CD4-positive, alpha-beta T cell treated with Interleukin-1 beta for 1 hour (primary cell): ENCODE data around the gene RRN3.
"Not testable (repeated sequence)": the region's sequence is repeated elsewhere in the genome, so short reads cannot be mapped to it uniquely, and the experiment has no call there.

ENCODE experiments used
- DNase-seq, 2 donors: peaks; one replicate each; pipeline ENCODE4 v3.0.0-alpha.2; 2020 to 2022

Gene RRN3, protein sequence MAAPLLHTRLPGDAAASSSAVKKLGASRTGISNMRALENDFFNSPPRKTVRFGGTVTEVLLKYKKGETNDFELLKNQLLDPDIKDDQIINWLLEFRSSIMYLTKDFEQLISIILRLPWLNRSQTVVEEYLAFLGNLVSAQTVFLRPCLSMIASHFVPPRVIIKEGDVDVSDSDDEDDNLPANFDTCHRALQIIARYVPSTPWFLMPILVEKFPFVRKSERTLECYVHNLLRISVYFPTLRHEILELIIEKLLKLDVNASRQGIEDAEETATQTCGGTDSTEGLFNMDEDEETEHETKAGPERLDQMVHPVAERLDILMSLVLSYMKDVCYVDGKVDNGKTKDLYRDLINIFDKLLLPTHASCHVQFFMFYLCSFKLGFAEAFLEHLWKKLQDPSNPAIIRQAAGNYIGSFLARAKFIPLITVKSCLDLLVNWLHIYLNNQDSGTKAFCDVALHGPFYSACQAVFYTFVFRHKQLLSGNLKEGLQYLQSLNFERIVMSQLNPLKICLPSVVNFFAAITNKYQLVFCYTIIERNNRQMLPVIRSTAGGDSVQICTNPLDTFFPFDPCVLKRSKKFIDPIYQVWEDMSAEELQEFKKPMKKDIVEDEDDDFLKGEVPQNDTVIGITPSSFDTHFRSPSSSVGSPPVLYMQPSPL

DNA sequence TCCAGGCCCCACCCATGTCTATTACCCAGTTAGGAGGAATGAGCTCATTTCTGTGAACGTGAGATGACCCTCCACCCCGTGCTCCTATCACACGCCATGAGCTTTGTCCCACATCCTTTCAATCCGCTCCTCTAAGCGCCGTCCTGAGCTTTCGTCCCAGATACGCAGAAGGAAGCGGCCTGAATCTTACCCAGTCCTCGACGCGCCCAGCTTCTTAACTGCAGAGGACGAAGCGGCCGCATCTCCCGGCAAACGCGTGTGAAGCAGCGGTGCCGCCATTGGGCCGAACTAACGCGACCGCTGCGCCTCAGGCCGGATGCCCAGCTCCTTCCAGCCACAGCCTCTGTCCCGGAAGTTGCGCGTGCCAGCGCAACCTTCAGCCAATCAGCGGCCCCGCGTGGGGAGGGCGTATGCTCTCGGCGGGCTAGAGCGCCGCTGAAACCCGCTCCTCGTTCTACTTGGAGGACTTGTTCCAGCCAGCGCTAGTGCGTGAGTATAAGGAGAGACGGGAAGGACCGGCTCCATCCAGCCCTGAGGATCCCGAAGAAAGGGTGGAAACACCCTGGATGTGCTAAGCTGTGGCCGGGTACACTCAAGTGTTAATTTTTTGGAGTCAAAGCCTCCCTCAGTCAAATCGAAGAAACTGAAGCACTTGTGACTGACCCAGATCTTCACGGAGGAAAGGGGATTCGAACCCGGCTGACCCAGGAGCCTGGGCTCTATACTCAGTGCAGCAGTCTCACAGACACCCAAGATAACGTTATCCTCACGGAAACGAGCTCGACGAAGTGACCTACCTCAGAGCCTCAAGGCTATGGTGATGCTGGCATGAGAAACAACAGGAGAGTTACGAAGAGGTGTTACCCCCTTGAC lies at the start of gene RRN3:
Gene RRN3, minus strand, starts transcription at position 318 of the 873 bp plus-strand sequence. Its CDS starts 39 bp downstream, at position 279.
- DNase-seq, result peak; percentile 88 to 89

- DNase-seq, result not testable (repeated sequence)
Observed at GRCh38 chr16:15143601-15144091, 49.6 kb upstream of the RRN3 start.

DNA sequence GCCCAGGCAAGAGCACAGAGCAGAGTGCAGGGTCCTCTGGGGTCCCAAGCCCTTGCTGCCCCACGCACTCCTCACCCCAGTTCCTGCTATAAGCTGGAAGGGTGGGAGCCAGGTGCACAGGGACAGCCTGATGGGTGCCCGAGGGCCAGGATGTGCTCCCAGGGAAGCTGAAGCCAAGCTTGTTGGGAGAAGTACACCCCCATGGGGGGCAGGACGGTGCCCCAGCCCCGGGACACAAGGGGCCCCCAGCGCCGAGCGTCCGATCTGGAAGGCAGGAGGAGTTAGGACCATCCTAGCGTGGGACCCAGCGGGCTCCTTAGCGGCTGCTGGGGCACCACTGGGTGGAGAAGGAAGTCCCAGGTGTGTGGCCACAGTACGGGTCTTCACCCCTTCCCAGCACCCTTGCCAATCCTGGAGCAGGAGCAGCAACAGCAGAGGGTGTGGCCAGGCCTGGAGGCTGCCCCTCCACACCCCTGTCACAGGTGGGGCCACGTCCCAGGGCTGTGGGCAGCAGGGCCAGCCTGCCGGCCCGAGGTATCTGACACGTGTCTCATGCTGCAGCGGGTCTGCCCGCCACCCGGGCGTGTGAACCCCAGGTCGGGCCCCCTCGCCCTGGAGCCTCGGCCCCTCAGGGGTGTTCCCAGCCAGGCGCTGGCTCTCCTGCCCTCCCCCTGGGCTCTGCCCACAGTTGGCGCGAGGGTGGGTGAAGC lies 49.0 kb upstream of the RRN3 start:
- not testable (repeated sequence) for DNase-seq

- not testable (repeated sequence) for DNase-seq
Observed at GRCh38 chr16:15142107-15142890, 48.2 kb upstream of the RRN3 start.

DNA sequence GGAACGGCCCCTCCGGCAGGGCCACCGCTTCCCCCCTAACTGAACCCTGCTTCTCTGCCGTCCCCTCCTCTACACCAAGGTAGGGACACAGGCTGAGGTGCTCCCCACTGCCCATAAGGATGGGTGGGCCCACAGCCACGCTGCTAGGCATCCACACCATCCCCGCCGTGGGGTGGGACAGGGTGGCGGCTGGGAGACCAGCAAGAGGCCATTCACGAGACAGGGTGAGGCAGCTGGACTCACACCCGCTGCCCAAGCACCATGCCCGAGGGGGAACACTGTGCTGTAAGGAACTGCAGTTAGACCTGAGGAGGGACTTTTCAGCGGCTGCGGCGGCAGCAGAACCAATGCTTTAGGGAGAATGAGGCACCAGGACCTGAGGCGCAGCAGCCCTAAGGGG lies 47.5 kb upstream of the RRN3 start:
- no peak for DNase-seq

DNA sequence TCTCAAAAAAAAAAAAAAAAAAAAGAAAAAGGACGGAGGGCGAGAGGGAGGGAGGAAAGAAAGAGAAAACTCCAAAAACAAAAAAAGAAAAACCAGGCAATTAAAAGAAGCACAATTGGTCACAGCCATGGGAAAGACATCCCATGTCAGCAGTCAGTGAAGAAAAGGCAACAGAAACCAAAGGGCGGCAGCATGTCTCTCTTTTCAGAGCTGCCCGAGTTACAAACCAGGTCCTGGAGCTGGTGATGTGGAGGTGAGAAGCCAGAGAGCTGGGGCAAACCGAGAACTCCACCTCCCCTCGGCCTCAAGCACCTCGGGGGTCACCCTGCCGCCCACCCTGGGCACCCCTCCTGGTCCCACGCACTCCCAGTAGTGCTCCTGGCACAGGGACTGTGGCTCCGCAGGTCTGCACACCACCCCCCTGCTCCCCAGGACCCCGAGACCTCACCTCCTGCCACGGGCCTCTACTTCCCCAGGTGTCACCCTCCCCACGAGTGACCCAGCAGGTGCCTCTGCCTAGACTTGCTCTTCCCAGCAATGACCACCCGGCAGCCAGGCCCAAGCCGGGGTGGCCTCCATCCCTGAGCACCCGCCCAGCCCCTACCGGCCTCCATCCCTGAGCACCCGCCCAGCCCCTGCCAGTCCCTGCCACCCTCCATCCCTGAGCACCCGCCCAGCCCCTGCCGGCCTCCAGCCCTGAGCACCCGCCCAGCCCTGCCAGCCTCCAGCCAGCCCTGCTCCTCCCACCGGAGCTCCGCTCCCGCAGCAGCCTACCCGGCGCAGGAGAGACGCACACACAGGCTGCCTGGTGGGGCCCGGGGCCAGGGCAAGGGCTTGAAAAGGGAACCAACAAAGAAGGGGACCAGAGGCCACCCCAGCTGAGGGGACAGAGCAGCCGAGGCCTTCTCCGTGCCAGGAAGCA lies 46.6 kb upstream of the RRN3 start:
- not testable (repeated sequence) for DNase-seq

GRCh38 chr16:15137514-15137913 lies 43.4 kb upstream of the RRN3 start:
- DNase-seq, result not testable (repeated sequence)

- not testable (repeated sequence) for DNase-seq
Observed at GRCh38 chr16:15135483-15136360, 41.6 kb upstream of the RRN3 start.

DNA sequence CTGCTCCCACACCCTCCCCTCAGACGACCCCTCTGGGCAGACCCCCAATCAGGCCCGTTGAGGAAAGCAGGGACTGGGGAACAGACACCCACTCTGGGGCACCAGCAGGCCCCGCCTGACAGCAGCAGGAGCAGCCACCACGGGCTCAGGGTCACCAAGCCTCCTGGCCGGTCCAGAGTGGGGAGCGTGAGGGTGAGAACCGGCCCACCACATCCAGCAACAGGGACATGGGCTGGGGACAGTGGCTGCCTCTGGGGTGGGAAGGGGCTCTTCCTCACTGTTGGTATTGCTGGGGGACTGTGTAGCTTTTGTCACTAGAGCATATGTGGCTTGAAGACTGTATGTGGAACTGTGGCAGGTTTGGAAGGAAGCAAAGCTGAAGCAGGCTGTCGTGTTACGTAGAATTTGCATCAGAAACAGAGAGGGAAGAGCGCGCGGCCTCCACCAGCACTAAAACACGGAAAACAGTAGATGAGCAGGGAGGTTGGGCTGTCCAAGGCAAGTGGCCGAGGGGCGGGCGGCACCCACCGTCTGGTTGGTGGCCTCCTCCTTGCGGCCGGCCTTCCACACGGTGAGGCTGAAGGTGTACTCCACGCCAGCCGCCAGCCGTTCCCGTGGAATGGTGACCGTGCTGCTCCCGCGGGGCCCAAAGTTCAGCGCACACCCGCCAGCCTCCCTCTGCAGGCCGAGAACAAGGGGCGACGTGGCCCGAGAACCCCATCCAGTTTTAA lies 40.8 kb upstream of the RRN3 start:
- DNase-seq, result not testable (repeated sequence)

GRCh38 chr16:15133554-15133953 lies 39.5 kb upstream of the RRN3 start:
- DNase-seq, result not testable (repeated sequence)

DNA sequence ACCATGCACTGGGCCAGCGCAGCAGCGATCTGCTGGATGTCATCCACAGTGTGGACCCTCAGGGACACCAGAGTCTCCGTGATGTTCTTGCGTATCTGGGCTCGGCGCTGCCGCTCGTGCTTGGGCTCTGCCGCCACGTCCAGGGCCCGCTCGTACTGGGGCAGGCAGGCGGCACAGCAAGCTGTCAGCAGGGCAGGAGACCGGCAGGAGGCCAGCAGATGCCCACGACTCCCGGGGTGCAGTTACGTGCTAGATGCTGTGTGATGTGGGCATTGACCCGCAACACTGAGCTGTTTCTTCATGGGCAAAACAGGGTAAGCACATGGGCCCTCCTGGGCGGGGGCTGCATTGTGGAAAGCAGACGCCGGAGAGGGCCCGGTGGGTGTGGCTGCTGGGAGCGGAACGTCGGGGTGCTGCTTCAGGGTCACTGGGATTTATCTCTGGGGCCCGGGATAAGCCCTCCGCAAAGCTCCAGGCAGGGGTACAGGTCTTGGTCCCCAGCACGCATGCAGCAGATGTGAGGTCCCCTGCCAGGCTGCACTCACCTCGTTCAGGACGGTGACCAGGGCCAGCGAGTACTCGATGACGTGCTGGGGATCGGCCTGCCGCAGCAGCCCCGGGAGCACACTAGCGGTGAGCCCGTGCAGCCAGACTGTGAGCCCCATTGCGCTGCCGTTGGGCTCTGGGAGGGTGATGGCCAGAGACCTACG lies 38.8 kb upstream of the RRN3 start:
- DNase-seq, result not testable (repeated sequence)

DNA sequence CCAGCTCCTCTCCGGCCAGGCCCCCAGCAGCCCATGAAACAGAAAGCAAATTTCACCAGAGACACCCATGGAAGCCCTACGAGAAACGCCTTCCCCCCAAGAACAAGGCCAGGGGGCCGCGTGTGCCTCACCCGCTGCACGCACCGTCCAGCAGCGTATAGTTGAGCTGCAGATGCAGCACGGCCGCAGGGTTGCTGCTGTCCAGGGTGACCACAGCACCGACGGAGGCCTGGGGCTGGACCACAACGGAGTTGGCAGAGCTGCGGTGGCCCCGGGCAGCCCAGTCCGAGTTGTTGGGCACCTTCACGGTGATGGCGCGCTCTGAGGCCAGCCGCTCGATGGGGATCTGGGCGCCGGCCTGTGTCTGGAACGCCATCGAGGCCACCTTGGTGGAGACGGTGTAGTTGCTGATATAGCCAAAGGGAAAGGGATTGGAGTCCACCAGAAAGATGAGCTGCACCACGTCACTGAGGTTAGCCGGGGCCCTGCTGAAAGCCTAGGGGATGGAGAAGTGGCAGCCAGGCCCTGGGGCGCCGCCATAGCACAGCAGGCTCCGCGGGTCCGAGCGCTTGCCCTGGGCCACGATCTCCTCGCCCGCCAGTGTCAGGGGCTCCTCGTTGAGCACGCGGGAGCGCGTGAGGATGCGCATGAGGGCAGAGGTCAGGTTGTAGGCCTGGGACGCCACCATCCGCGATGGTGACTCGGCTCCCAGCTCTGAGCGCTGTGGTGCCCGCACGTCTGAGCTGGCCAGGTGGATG lies 37.0 kb upstream of the RRN3 start:
- not testable (repeated sequence) for DNase-seq

GRCh38 chr16:15130256-15130932 lies 36.3 kb upstream of the RRN3 start:
- DNase-seq, result not testable (repeated sequence)

DNA sequence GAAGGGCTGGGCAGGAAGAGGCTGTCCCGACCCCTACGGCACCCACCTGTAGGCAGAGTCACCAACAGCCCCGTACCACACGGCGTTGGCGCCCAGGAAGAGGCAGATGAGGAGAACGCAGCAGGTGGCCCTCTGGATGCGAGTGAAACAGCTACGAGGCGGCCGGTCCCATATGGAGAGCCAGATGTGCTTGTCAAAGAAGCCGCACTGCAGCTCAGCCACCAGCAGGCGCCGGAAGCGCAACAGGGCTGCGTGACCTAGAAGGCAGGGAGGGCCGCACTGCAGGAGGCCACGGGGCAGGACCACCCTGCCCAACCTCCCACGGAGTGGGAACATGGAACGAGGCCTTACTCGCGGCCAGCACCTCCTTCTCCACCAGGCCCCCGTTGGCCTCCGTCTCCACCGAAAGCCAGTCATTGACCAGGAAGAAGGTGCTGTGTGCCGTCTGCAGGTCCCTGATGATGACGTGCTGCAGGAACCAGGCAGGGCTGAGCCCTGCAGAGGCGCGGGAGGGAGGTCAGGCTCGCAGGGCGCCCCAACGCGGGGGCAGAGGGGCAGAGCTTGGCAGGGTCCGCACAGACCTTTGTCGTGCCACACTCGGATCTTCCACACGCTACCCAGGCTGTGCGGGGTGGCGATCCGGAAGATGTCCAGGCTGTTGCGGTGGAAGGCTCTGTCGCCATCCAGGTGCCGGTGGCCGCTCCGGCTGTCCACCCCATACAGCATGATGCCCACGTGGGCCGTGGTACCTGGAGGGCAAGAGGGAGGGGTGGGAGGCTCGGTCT lies 33.8 kb upstream of the RRN3 start:
- not testable (repeated sequence) for DNase-seq

DNA sequence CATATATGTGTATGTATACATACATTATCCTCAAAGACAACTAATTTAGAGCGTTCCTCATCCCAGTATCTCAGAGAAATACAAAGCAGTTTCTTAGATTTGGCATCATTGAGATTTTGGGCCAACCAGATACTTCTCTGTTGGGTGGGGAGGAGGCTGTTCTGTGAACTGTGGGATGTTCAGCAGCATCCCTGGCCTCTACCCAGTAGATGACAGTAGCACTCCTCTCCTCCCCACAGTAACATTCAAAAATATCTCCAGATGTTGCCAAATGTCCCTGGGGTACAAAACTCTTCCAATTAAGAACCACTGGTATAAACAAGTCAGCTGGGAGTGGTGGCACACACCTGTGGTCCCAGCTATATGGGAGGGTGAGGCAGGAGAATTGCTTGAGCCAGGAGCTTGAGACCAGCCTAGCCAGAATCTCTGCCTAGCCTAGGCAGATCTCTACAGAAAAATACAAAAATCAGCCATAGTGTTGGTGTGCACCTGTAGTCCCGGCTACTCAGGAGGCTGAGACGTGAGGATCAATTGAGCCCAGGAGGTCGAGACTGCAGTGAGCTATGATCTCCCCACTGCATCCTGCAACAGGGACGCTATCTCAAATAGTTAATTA lies 6.4 kb upstream of the RRN3 start:
- DNase-seq, result not testable (repeated sequence)
